ENCODE results near the gene KLHL2. TPM values are rescaled to one million over a fixed set of nuclear protein-coding genes. Genes with fewer than 3 reads are reported as not detected.

Gene KLHL2
- total and polyA plus RNA-seq, 2 of the 13 experiments (the other 11 are each of a cell fraction or from before 2014, with no cell fraction given), result 9.2 to 17.6 TPM

DNA sequence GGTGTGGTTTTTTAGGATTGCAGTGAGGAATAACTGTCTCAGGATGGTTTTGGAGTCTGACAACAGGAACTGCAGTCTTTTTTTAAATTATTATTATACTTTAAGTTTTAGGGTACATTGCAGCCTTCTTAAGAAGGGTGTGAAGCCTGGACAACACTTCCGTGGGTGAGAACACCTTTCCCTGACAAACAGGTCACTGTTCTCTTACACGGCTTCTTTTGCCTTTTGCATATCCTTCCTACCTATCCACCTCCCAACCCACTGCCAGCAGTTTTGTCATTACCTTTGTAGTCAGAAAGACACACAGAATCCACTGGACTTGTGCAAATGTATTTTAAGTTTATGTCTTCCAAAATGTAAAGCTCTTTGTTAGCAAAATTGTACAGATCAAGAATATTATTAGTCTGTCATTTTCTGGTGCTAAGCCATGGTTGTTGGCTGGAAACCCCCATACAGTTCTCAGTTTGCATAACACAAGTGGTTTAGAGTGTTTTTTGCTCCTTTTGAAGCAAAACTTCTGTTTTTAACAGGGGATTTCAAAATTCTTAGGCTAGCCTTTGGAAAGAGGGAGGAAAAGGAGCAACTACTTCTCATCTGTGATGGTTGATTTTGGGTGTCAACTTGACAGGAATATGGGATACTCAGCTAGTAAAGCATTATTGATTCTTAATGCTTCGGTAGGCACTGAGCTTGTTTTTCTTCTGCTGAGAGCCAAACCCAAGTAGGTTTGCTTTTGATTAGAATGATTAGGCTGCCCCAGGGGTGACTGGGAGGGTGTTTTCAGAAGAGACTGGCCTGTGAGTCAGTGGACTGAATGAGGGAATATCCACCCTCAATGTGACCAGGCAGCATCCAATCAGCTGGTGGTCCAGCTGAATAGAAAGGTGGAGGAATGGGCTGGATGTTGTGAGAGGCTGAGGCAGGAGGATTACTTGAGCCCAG lies 29.4 kb upstream of the KLHL2 start:
- Histone ChIP-seq H4K20me1 (ENCODE audit: insufficient read depth, low read length) (no peaks in the 10 kb centered on the region), H3K4me1 (ENCODE audit: insufficient read depth, low read length) (no peaks in the 10 kb centered on the region), H3K4me3 (replicated peaks in 1 of 3; ENCODE audit: insufficient read depth in 1 of 3, low read depth in 2 of 3, low read length in 3 of 3) (no peak overlapping the region), H3K9me3 (ENCODE audit: low read length) (no peaks in the 10 kb centered on the region), H3K36me3 (replicated peaks in 1 of 2; ENCODE audit: control insufficient read depth in 1 of 2, insufficient read depth in 2 of 2, low read length in 2 of 2) (no peaks in the 10 kb centered on the region), H3K27ac (ENCODE audit: extremely low read length, insufficient read depth, low read length) (no peak overlapping the region), H3K79me2 (ENCODE audit: insufficient read depth, low read length) (no peaks in the 10 kb centered on the region), H2AFZ (ENCODE audit: low read length) (no peak overlapping the region), H3K9ac (ENCODE audit: insufficient read depth, low read depth, low read length) (no peak overlapping the region), H3K27me3 (ENCODE audit: control insufficient read depth in 1 of 2, insufficient read depth in 2 of 2, low read length in 2 of 2) (no peaks in the 10 kb centered on the region; a peak in 1 of 5 replicates), H3K4me2 (ENCODE audit: low read depth, low read length) (no peak overlapping the region)
- no peak for TF ChIP-seq TERF1 (CRISPR knock-in tag; IDR thresholded peaks at IDR 0.05)
- no peak for TF ChIP-seq CREB3 (CRISPR knock-in tag; IDR thresholded peaks at IDR 0.05)
- TF ChIP-seq CREM (IDR thresholded peaks at IDR 0.05), result no peak
- TF ChIP-seq CREM (CRISPR knock-in tag; IDR thresholded peaks at IDR 0.05), result no peak
- FAIRE-seq (no peak), DNase-seq (ENCODE audit: low spot score) (no peak), ATAC-seq (no peak)
- intact Hi-C loops (cut with micrococcal nuclease; ENCODE audit: unreplicated experiment) (no loop called here), in situ Hi-C loops (cut with HindIII; ENCODE audit: extremely low pct_ligation_motif_present, low pct_unique_long_range_greater_than_20kb) (no loop called here)
- POLR2A ChIA-PET, result no interaction called here
- BruUV-seq (replicated peaks), result no TSS peak
- CTCF ChIA-PET (ENCODE audit: low intra/inter-chr PET ratio, low total read pairs), result no interaction called here
- 4% methylated on average over 3 of the region's 3 CpGs for WGBS (ENCODE audit: low lambda C conversion rate)

DNA sequence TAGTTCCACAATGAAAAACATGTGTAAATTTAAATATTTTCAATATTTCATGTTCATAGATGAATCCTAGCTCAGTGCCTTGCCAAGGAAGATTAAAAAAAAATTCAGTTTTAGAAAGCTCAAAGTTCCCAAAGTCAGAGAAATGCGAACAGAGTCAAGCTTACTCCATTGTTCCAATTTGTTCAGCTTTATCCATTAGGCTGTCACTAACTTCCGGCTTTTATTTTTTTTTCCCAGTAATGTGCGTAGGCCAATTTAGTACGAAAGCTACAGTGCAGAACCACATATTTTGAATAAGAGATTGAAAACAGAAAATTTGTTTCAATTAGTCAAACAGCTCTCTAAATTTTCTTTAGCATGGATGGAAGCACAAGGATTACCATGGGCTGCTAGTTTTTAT lies 23.1 kb upstream of the KLHL2 start:
- Histone ChIP-seq H3K27ac (ENCODE audit: extremely low read length, insufficient read depth, low read length) (no peak overlapping the region), H3K9ac (ENCODE audit: insufficient read depth, low read depth, low read length) (no peak overlapping the region), H4K20me1 (ENCODE audit: insufficient read depth, low read length) (no peaks in the 10 kb centered on the region), H3K9me3 (ENCODE audit: low read length) (no peaks in the 10 kb centered on the region), H3K27me3 (ENCODE audit: control insufficient read depth in 1 of 2, insufficient read depth in 2 of 2, low read length in 2 of 2) (peaks cover 0 to 5% of the 10 kb centered on the region in 2 experiments; a peak in 2 of 5 replicates), H3K4me3 (replicated peaks in 1 of 3; ENCODE audit: insufficient read depth in 1 of 3, low read depth in 2 of 3, low read length in 3 of 3) (no peak overlapping the region), H3K4me2 (ENCODE audit: low read depth, low read length) (no peak overlapping the region), H3K4me1 (ENCODE audit: insufficient read depth, low read length) (peaks cover 9% of the 10 kb centered on the region; the same call in 1 of the 2 replicates), H2AFZ (ENCODE audit: low read length) (no peak overlapping the region), H3K36me3 (replicated peaks in 1 of 2; ENCODE audit: control insufficient read depth in 1 of 2, insufficient read depth in 2 of 2, low read length in 2 of 2) (no peaks in the 10 kb centered on the region), H3K79me2 (ENCODE audit: insufficient read depth, low read length) (no peaks in the 10 kb centered on the region)
- intact Hi-C loops (cut with micrococcal nuclease; ENCODE audit: unreplicated experiment), result no loop called here
- WGBS (ENCODE audit: low lambda C conversion rate), result 74% methylated on average over 4 of the region's 4 CpGs
- CTCF ChIA-PET (ENCODE audit: low intra/inter-chr PET ratio, low total read pairs), result no interaction called here
- ATAC-seq, result no peak
- POLR2A ChIA-PET, result no interaction called here
- in situ Hi-C loops (cut with HindIII; ENCODE audit: extremely low pct_ligation_motif_present, low pct_unique_long_range_greater_than_20kb), result no loop called here
- BruUV-seq (replicated peaks), result no TSS peak
- no peak for FAIRE-seq
- no peak for DNase-seq (ENCODE audit: low spot score)
- TF ChIP-seq ZNF567 (CRISPR knock-in tag; IDR thresholded peaks at IDR 0.05; ENCODE audit: borderline replicate concordance) (no peak), TMF1 (CRISPR knock-in tag; IDR thresholded peaks at IDR 0.05; ENCODE audit: low read depth) (no peak), MTA1 (CRISPR knock-in tag; IDR thresholded peaks at IDR 0.05; ENCODE audit: borderline replicate concordance) (no peak), GLI4 (CRISPR knock-in tag; IDR thresholded peaks at IDR 0.05; ENCODE audit: borderline replicate concordance) (no peak)
- TF ChIP-seq, protein P1, sequence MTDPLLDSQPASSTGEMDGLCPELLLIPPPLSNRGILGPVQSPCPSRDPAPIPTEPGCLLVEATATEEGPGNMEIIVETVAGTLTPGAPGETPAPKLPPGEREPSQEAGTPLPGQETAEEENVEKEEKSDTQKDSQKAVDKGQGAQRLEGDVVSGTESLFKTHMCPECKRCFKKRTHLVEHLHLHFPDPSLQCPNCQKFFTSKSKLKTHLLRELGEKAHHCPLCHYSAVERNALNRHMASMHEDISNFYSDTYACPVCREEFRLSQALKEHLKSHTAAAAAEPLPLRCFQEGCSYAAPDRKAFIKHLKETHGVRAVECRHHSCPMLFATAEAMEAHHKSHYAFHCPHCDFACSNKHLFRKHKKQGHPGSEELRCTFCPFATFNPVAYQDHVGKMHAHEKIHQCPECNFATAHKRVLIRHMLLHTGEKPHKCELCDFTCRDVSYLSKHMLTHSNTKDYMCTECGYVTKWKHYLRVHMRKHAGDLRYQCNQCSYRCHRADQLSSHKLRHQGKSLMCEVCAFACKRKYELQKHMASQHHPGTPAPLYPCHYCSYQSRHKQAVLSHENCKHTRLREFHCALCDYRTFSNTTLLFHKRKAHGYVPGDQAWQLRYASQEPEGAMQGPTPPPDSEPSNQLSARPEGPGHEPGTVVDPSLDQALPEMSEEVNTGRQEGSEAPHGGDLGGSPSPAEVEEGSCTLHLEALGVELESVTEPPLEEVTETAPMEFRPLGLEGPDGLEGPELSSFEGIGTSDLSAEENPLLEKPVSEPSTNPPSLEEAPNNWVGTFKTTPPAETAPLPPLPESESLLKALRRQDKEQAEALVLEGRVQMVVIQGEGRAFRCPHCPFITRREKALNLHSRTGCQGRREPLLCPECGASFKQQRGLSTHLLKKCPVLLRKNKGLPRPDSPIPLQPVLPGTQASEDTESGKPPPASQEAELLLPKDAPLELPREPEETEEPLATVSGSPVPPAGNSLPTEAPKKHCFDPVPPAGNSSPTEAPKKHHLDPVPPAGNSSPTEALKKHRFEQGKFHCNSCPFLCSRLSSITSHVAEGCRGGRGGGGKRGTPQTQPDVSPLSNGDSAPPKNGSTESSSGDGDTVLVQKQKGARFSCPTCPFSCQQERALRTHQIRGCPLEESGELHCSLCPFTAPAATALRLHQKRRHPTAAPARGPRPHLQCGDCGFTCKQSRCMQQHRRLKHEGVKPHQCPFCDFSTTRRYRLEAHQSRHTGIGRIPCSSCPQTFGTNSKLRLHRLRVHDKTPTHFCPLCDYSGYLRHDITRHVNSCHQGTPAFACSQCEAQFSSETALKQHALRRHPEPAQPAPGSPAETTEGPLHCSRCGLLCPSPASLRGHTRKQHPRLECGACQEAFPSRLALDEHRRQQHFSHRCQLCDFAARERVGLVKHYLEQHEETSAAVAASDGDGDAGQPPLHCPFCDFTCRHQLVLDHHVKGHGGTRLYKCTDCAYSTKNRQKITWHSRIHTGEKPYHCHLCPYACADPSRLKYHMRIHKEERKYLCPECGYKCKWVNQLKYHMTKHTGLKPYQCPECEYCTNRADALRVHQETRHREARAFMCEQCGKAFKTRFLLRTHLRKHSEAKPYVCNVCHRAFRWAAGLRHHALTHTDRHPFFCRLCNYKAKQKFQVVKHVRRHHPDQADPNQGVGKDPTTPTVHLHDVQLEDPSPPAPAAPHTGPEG (CRISPR knock-in tag; IDR thresholded peaks at IDR 0.05), result no peak
